Measurements from ENCODE around the gene SPRN. TPM values are rescaled to one million over a fixed set of nuclear protein-coding genes. Genes with fewer than 3 reads are reported as not detected.

SPRN gene
- total RNA-seq, 1 experiment from 2014 or later = 0.59 TPM

GRCh38 chr10:133440633-133441285 lies 16.3 kb upstream of the SPRN start (continued):
- TF ChIP-seq ARID4B (CRISPR knock-in tag; IDR thresholded peaks at IDR 0.05; ENCODE audit: borderline replicate concordance) (no peak), ZNF396 (CRISPR knock-in tag; IDR thresholded peaks at IDR 0.05; ENCODE audit: borderline replicate concordance) (no peak)

- H3K27me3 Mint-ChIP-seq (ENCODE audit: low read depth) = peaks cover 14% of the 10 kb centered on the region
- ATAC-seq (no peak), DNase-seq (ENCODE audit: low spot score) (no peak)
- H3K4me3 Mint-ChIP-seq = no peak overlapping the region
- peaks cover 65% of the 10 kb centered on the region for H3K9me3 Mint-ChIP-seq
- H3K27ac Mint-ChIP-seq = no peak overlapping the region
- CTCF ChIA-PET = no interaction called here
- no peaks in the 10 kb centered on the region for H3K4me1 Mint-ChIP-seq
- peaks cover 53% of the 10 kb centered on the region for H3K36me3 Mint-ChIP-seq
- POLR2A ChIA-PET = no interaction called here
- TF ChIP-seq SMAD4 (CRISPR knock-in tag; IDR thresholded peaks at IDR 0.05) (no peak), NR2C2 (CRISPR knock-in tag; IDR thresholded peaks at IDR 0.05) (no peak), ZNF121 (CRISPR knock-in tag; IDR thresholded peaks at IDR 0.05) (no peak), RORB (CRISPR knock-in tag; IDR thresholded peaks at IDR 0.05) (no peak), ETV6 (CRISPR knock-in tag; IDR thresholded peaks at IDR 0.05) (no peak), ZNF532 (CRISPR knock-in tag; IDR thresholded peaks at IDR 0.05; ENCODE audit: borderline replicate concordance) (no peak), EMX1 (CRISPR knock-in tag; IDR thresholded peaks at IDR 0.05) (no peak), TEAD4 (CRISPR knock-in tag; IDR thresholded peaks at IDR 0.05) (no peak), JAZF1 (CRISPR knock-in tag; IDR thresholded peaks at IDR 0.05) (no peak), GRHL2 (CRISPR knock-in tag; IDR thresholded peaks at IDR 0.05; ENCODE audit: insufficient replicate concordance, severe bottlenecking) (no peak), ZNF219 (CRISPR knock-in tag; IDR thresholded peaks at IDR 0.05; ENCODE audit: borderline replicate concordance) (no peak), TEAD1 (CRISPR knock-in tag; IDR thresholded peaks at IDR 0.05) (no peak), SOX15 (CRISPR knock-in tag; IDR thresholded peaks at IDR 0.05) (no peak)
- TF ChIP-seq, protein P1, sequence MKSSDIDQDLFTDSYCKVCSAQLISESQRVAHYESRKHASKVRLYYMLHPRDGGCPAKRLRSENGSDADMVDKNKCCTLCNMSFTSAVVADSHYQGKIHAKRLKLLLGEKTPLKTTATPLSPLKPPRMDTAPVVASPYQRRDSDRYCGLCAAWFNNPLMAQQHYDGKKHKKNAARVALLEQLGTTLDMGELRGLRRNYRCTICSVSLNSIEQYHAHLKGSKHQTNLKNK (CRISPR knock-in tag; IDR thresholded peaks at IDR 0.05) = no peak
- TF ChIP-seq, protein P2, sequence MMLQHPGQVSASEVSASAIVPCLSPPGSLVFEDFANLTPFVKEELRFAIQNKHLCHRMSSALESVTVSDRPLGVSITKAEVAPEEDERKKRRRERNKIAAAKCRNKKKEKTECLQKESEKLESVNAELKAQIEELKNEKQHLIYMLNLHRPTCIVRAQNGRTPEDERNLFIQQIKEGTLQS (CRISPR knock-in tag; conservative IDR thresholded peaks at IDR 0.05) = no peak
- TF ChIP-seq, protein P3, sequence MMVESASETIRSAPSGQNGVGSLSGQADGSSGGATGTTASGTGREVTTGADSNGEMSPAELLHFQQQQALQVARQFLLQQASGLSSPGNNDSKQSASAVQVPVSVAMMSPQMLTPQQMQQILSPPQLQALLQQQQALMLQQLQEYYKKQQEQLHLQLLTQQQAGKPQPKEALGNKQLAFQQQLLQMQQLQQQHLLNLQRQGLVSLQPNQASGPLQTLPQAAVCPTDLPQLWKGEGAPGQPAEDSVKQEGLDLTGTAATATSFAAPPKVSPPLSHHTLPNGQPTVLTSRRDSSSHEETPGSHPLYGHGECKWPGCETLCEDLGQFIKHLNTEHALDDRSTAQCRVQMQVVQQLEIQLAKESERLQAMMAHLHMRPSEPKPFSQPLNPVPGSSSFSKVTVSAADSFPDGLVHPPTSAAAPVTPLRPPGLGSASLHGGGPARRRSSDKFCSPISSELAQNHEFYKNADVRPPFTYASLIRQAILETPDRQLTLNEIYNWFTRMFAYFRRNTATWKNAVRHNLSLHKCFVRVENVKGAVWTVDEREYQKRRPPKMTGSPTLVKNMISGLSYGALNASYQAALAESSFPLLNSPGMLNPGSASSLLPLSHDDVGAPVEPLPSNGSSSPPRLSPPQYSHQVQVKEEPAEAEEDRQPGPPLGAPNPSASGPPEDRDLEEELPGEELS (CRISPR knock-in tag; IDR thresholded peaks at IDR 0.05) = no peak
- TF ChIP-seq, protein P4, sequence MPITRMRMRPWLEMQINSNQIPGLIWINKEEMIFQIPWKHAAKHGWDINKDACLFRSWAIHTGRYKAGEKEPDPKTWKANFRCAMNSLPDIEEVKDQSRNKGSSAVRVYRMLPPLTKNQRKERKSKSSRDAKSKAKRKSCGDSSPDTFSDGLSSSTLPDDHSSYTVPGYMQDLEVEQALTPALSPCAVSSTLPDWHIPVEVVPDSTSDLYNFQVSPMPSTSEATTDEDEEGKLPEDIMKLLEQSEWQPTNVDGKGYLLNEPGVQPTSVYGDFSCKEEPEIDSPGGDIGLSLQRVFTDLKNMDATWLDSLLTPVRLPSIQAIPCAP (CRISPR knock-in tag; IDR thresholded peaks at IDR 0.05) = no peak
- TF ChIP-seq, protein P5, sequence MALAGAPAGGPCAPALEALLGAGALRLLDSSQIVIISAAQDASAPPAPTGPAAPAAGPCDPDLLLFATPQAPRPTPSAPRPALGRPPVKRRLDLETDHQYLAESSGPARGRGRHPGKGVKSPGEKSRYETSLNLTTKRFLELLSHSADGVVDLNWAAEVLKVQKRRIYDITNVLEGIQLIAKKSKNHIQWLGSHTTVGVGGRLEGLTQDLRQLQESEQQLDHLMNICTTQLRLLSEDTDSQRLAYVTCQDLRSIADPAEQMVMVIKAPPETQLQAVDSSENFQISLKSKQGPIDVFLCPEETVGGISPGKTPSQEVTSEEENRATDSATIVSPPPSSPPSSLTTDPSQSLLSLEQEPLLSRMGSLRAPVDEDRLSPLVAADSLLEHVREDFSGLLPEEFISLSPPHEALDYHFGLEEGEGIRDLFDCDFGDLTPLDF (CRISPR knock-in tag; IDR thresholded peaks at IDR 0.05) = no peak
Observed at GRCh38 chr10:133439517-133440461, 15.4 kb upstream of the SPRN start.

Data from WTC11 (cell line).